HepG2 (cell line): Measurements from ENCODE around the gene ARAP1. TPM values are rescaled to one million over a fixed set of nuclear protein-coding genes. Genes with fewer than 3 reads are reported as not detected.

Source experiments
- ATAC-seq: fragments of 200-7000 bp; cut with Tn5 transposase; 3 replicates; pipeline ENCODE4 v1.9.1; 2020; ENCODE audit warnings: mild to moderate bottlenecking, moderate library complexity
- BruUV-seq: library from RNA; stranded (reverse); fragments of 400-500 nt; replicated peaks from 2 replicates; lab custom pipeline; 2021; lab: Mats Ljungman, UMichigan
- CTCF ChIA-PET: fragments of 300-600 bp; formaldehyde crosslinking; extraction: SDS; loops from one replicate; lab custom pipeline; 2021; ENCODE audit warnings: low total read pairs, inconsistent platforms, low intra/inter-chr PET ratio; lab: Yijun Ruan, JAX
- POLR2A ChIA-PET: fragments of 350-600 bp; sonication (Branson Sonifier 250); formaldehyde crosslinking; loops from one replicate; lab custom pipeline; 2020; ENCODE audit warnings: antibody characterized with exemption, inconsistent platforms; lab: Yijun Ruan, JAX
- DNase-seq: peaks from one replicate; pipeline ENCODE4 v3.0.0-alpha.2; 2015; ENCODE audit warnings: low spot score
- FAIRE-seq: peaks from 3 replicates; lab custom pipeline; 2011; peaks lifted over from hg19 to GRCh38; lab: Jason Lieb, UNC
- H2AFZ ChIP-seq: one replicate; pipeline ENCODE4 v1.6.1; 2011; ENCODE audit warnings: low read length, inconsistent platforms
- H3K27ac ChIP-seq: fragments of 300-600 bp; 3 replicates; pipeline ENCODE4 v1.8.0; 2011; ENCODE audit warnings: mixed run types, mild to moderate bottlenecking, mixed read lengths, low read length, inconsistent platforms; ENCODE audit not compliant: insufficient read depth; ENCODE audit errors: extremely low read length
- H3K27me3 ChIP-seq, 2 experiments: fragments of 200-600 bp in 1 of 2; 2 replicates in 1 of 2; 3 replicates in 1 of 2; pipeline versions ENCODE4 v1.6.0 to v1.8.0; 2011; ENCODE audit warnings: low read length in 2 of 2, mild to moderate bottlenecking in 2 of 2, moderate library complexity in 2 of 2, inconsistent platforms in 1 of 2; ENCODE audit not compliant: insufficient read depth in 2 of 2, control insufficient read depth in 1 of 2
- H3K36me3 ChIP-seq, 2 experiments: fragments of 200-600 bp in 1 of 2; replicated peaks in 1 of 2; 2 replicates in 1 of 2; 3 replicates in 1 of 2; pipeline versions ENCODE4 v1.5.1 to v1.8.0; 2011; ENCODE audit warnings: low read length in 2 of 2, inconsistent platforms in 1 of 2; ENCODE audit not compliant: insufficient read depth in 2 of 2, control insufficient read depth in 1 of 2
- H3K4me1 ChIP-seq: 2 replicates; pipeline ENCODE4 v1.5.1; 2012; ENCODE audit warnings: low read length, inconsistent platforms; ENCODE audit not compliant: insufficient read depth
- H3K4me2 ChIP-seq: 2 replicates; pipeline ENCODE4 v1.6.0; 2011; ENCODE audit warnings: low read depth, low read length, inconsistent platforms
- H3K4me3 ChIP-seq, 3 experiments: fragments of 200-600 bp in 1 of 3; sonication (generic), shearing (Covaris generic) in 1 of 3; replicated peaks in 1 of 3; 2 replicates each; pipeline ENCODE4 v1.5.1; 2011 to 2016; ENCODE audit warnings: low read length in 3 of 3, inconsistent platforms in 2 of 3, low read depth in 2 of 3, mild to moderate bottlenecking in 2 of 3, control low read depth in 1 of 3, mixed read lengths in 1 of 3; ENCODE audit not compliant: insufficient read depth in 1 of 3
- H3K79me2 ChIP-seq: one replicate; pipeline ENCODE4 v1.6.1; 2011; ENCODE audit warnings: low read length, inconsistent platforms; ENCODE audit not compliant: insufficient read depth
- H3K9ac ChIP-seq: 2 replicates; pipeline ENCODE4 v1.6.0; 2011; ENCODE audit warnings: mild to moderate bottlenecking, low read depth, low read length, inconsistent platforms; ENCODE audit not compliant: insufficient read depth
- H3K9me3 ChIP-seq: 2 replicates; pipeline ENCODE4 v1.5.1; 2012; ENCODE audit warnings: mild to moderate bottlenecking, low read length
- H4K20me1 ChIP-seq: 2 replicates; pipeline ENCODE4 v1.6.0; 2011; ENCODE audit warnings: inconsistent platforms, mild to moderate bottlenecking, low read length, moderate library complexity; ENCODE audit not compliant: insufficient read depth
- AGO2 ChIP-seq: fragments of 200-400 bp; formaldehyde crosslinking; optimal IDR thresholded peaks from 2 replicates; pipeline ENCODE3; 2017; ENCODE audit warnings: mild to moderate bottlenecking, low read depth, low read length, moderate library complexity
- ARNT2 ChIP-seq: sonication (generic); formaldehyde crosslinking; IDR thresholded peaks from 2 replicates; pipeline ENCODE4 v1.8.0; 2022; ENCODE audit warnings: mild to moderate bottlenecking, low read depth, missing genetic modification reagents, moderate library complexity
- BRCA1 ChIP-seq: sonication (generic); formaldehyde crosslinking; IDR thresholded peaks from 2 replicates; pipeline ENCODE4 v1.4.0; 2020; ENCODE audit warnings: missing genetic modification reagents
- GATAD2A ChIP-seq: IDR thresholded peaks from 2 replicates; pipeline ENCODE4 v1.6.1; 2016
- HMGXB4 ChIP-seq, 2 experiments: sonication (generic) in 1 of 2; formaldehyde crosslinking in 1 of 2; IDR thresholded peaks; 2 replicates each; pipeline versions ENCODE4 v1.4.0 to v1.6.1; 2018 to 2020; ENCODE audit warnings: missing genetic modification reagents in 2 of 2, borderline replicate concordance in 1 of 2, low read depth in 1 of 2, mild to moderate bottlenecking in 1 of 2, missing biosample characterization in 1 of 2
- KDM5B ChIP-seq: sonication (generic); formaldehyde crosslinking; IDR thresholded peaks from 2 replicates; pipeline ENCODE4 v1.4.0; 2020; ENCODE audit warnings: missing genetic modification reagents, mild to moderate bottlenecking, borderline replicate concordance
- LCORL ChIP-seq, 2 experiments: fragments of 450-650 bp in 1 of 2; sonication (generic) in 1 of 2; formaldehyde crosslinking in 1 of 2; IDR thresholded peaks; 2 replicates each; pipeline versions ENCODE4 v1.5.0 to v1.6.1; 2017 to 2020; ENCODE audit warnings: antibody characterized with exemption in 1 of 2, missing genetic modification reagents in 1 of 2
- PAF1 ChIP-seq: IDR thresholded peaks from 2 replicates; pipeline ENCODE4 v1.6.1; 2016; ENCODE audit warnings: missing genetic modification reagents, missing compliant biosample characterization
- POLR2G ChIP-seq: fragments of 200-400 bp; formaldehyde crosslinking; IDR thresholded peaks from 2 replicates; pipeline ENCODE4 v1.6.1; 2018; ENCODE audit warnings: mild to moderate bottlenecking, low read depth, low read length, moderate library complexity
- RBM22 ChIP-seq: fragments of 200-400 bp; formaldehyde crosslinking; optimal IDR thresholded peaks from 2 replicates; pipeline ENCODE3; 2017; ENCODE audit warnings: mild to moderate bottlenecking, low read length, moderate library complexity
- ZFP41 ChIP-seq: sonication (generic); formaldehyde crosslinking; IDR thresholded peaks from 2 replicates; pipeline ENCODE4 v1.4.0; 2020; ENCODE audit warnings: mild to moderate bottlenecking, missing genetic modification reagents, borderline replicate concordance
- ZNF205 ChIP-seq: IDR thresholded peaks from 2 replicates; pipeline ENCODE4 v1.6.1; 2018; ENCODE audit warnings: missing biosample characterization, missing genetic modification reagents
- ZNF747 ChIP-seq: sonication (generic); formaldehyde crosslinking; IDR thresholded peaks from 2 replicates; pipeline ENCODE4 v1.8.1; 2023; ENCODE audit warnings: missing genetic modification reagents, mild to moderate bottlenecking, borderline replicate concordance
- ZNF768 ChIP-seq: sonication (generic); formaldehyde crosslinking; IDR thresholded peaks from 2 replicates; pipeline ENCODE4 v1.4.0; 2020; ENCODE audit warnings: missing genetic modification reagents
- WGBS: methylation state at CpG from one replicate; pipeline ENCODE4 v1.1.6; 2017; ENCODE audit warnings: low lambda C conversion rate; 5-methylcytosine and 5-hydroxymethylcytosine counted together
- in situ Hi-C: cut with HindIII; loops from 2 replicates; pipeline ENCODE4 v1.10.0; 2017; ENCODE audit warnings: low pct_unique_long_range_greater_than_20kb; ENCODE audit not compliant: extremely low pct_ligation_motif_present
- intact Hi-C: fragments of 100-400 bp; cut with micrococcal nuclease; formaldehyde crosslinking; loops from one replicate; pipeline ENCODE4 v1.10.0; 2022; ENCODE audit not compliant: unreplicated experiment
- polyA plus RNA-seq, 8 experiments: library from polyadenylated mRNA; depleted of rRNA in 3 of 8; stranded (reverse) in 7 of 8; unstranded in 1 of 8; fragments of >200 nt; fragmentation: Illumina TruSeq in 4 of 8; extraction: Trizol in 4 of 8; gene quantifications; 2 replicates each; pipeline versions ENCODE4 v1.2.1 to v1.2.3, GENCODE V29; 2011 to 2016; ENCODE audit warnings: low read depth in 4 of 8, missing spikeins in 1 of 8, mixed read lengths in 1 of 8; ENCODE audit not compliant: insufficient read depth in 1 of 8
- total RNA-seq, 5 experiments: library from RNA; depleted of rRNA; stranded (reverse); fragments of >200 nt; fragmentation: Illumina TruSeq; extraction: Trizol; gene quantifications; 2 replicates each; pipeline ENCODE4 v1.2.3, GENCODE V29; 2016; ENCODE audit warnings: low read depth in 1 of 5
- TF ChIP-seq, protein P1 (sequence below), 2 experiments: sonication (generic) in 1 of 2; formaldehyde crosslinking in 1 of 2; IDR thresholded peaks; 2 replicates each; pipeline versions ENCODE4 v1.5.1 to v1.6.1; 2011 to 2020; ENCODE audit warnings: borderline replicate concordance in 1 of 2, low read depth in 1 of 2, low read length in 1 of 2, mild to moderate bottlenecking in 1 of 2, missing genetic modification reagents in 1 of 2, moderate library complexity in 1 of 2
- TF ChIP-seq, protein P2 (sequence below): sonication (generic); formaldehyde crosslinking; IDR thresholded peaks from 2 replicates; pipeline ENCODE4 v1.8.0; 2022; ENCODE audit warnings: missing genetic modification reagents, mild to moderate bottlenecking, moderate library complexity, borderline replicate concordance
- TF ChIP-seq, protein P3 (sequence below): fragments of 450-650 bp; IDR thresholded peaks from 2 replicates; pipeline ENCODE4 v1.6.1; 2017

ARAP1 gene
- total and polyA plus RNA-seq, 2 of the 13 experiments (the other 11 are each of a cell fraction or from before 2014, with no cell fraction given): 43.2 to 55.5 TPM

DNA sequence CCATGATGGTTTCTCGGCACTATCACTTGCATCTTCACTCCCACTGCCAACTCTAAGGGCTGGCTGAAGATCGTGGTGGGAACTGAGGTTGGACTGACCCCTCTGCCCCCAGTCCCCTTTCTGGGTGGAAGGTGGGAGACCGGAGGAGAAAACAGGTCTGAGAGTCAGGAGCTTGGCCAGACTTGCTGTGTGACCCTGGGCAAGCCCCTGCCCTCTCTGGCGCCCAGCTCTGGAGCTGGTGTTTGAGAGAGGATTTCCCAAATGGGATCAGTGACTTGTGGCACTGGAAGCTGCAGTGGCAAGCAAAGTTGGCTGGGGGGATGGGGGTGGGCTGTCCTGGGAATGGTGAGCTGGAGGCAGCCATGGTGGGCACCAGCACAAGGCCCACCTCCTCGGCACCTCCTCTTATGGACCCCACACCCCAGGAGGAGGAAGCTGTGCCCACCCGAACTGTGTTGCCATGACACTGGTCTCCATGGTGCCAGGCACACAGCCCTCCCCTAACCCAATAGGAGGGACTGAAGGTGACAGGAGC lies 71.5 kb downstream of the ARAP1 start:
- no peak for DNase-seq
- no peak for ATAC-seq
- H3K9me3 ChIP-seq: no peaks in the 10 kb centered on the region
- peaks cover 2 to 11% of the 10 kb centered on the region in 2 experiments; a peak in 3 of 5 replicates for H3K36me3 ChIP-seq
- in situ Hi-C loops: no loop called here
- no TSS peak for BruUV-seq
- H3K4me1 ChIP-seq: no peaks in the 10 kb centered on the region
- WGBS: 64% methylated on average over 2 of the region's 6 CpGs
- ChIA-PET POLR2A (no interaction called here), CTCF (no interaction called here)
- H3K79me2 ChIP-seq: no peaks in the 10 kb centered on the region
- no peak overlapping the region for H3K27ac ChIP-seq
- no peak overlapping the region for H3K4me2 ChIP-seq
- FAIRE-seq: no peak
- intact Hi-C loops: no loop called here
- H4K20me1 ChIP-seq: peaks cover 26% of the 10 kb centered on the region; the same call in 1 of the 2 replicates
- no peak overlapping the region for H2AFZ ChIP-seq
- no peak overlapping the region for H3K4me3 ChIP-seq
- H3K9ac ChIP-seq: no peak overlapping the region
- H3K27me3 ChIP-seq: peaks cover 2 to 19% of the 10 kb centered on the region in 2 experiments; a peak in 2 of 5 replicates
- TF ChIP-seq LCORL (IDR thresholded peaks at IDR 0.05) (no peak), LCORL (CRISPR knock-in tag; IDR thresholded peaks at IDR 0.05) (no peak), ZNF205 (CRISPR knock-in tag) (no peak), POLR2G (peak; percentile 41), ZNF747 (CRISPR knock-in tag) (no peak), ARNT2 (no peak), PAF1 (CRISPR knock-in tag) (0 out of 2 replicates have a peak, but pooled peaks have one; percentile 17), ZNF768 (CRISPR knock-in tag) (peak; percentile 95), BRCA1 (CRISPR knock-in tag) (no peak), HMGXB4 (CRISPR knock-in tag; IDR thresholded peaks at IDR 0.05; ENCODE audit: borderline replicate concordance in 1 of 2, low read depth in 1 of 2) (no peak), AGO2 (peak; percentile 41), KDM5B (CRISPR knock-in tag) (no peak), ZFP41 (CRISPR knock-in tag) (no peak), GATAD2A (no peak), RBM22 (peak; percentile 3)
- TF ChIP-seq, protein P1, sequence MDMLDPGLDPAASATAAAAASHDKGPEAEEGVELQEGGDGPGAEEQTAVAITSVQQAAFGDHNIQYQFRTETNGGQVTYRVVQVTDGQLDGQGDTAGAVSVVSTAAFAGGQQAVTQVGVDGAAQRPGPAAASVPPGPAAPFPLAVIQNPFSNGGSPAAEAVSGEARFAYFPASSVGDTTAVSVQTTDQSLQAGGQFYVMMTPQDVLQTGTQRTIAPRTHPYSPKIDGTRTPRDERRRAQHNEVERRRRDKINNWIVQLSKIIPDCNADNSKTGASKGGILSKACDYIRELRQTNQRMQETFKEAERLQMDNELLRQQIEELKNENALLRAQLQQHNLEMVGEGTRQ (IDR thresholded peaks at IDR 0.05; ENCODE audit: low read depth, low read length): no peak
- TF ChIP-seq, protein P1 (CRISPR knock-in tag; IDR thresholded peaks at IDR 0.05; ENCODE audit: borderline replicate concordance): no peak
- TF ChIP-seq, protein P2, sequence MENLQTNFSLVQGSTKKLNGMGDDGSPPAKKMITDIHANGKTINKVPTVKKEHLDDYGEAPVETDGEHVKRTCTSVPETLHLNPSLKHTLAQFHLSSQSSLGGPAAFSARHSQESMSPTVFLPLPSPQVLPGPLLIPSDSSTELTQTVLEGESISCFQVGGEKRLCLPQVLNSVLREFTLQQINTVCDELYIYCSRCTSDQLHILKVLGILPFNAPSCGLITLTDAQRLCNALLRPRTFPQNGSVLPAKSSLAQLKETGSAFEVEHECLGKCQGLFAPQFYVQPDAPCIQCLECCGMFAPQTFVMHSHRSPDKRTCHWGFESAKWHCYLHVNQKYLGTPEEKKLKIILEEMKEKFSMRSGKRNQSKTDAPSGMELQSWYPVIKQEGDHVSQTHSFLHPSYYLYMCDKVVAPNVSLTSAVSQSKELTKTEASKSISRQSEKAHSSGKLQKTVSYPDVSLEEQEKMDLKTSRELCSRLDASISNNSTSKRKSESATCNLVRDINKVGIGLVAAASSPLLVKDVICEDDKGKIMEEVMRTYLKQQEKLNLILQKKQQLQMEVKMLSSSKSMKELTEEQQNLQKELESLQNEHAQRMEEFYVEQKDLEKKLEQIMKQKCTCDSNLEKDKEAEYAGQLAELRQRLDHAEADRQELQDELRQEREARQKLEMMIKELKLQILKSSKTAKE (CRISPR knock-in tag): no peak
- TF ChIP-seq, protein P3, sequence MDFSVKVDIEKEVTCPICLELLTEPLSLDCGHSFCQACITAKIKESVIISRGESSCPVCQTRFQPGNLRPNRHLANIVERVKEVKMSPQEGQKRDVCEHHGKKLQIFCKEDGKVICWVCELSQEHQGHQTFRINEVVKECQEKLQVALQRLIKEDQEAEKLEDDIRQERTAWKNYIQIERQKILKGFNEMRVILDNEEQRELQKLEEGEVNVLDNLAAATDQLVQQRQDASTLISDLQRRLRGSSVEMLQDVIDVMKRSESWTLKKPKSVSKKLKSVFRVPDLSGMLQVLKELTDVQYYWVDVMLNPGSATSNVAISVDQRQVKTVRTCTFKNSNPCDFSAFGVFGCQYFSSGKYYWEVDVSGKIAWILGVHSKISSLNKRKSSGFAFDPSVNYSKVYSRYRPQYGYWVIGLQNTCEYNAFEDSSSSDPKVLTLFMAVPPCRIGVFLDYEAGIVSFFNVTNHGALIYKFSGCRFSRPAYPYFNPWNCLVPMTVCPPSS: no peak
